GM21786 (cell line): ENCODE data around the gene KCNIP1.
"Not testable (repeated sequence)": the region's sequence is repeated elsewhere in the genome, so short reads cannot be mapped to it uniquely, and the experiment has no call there.

Experiments used
- ATAC-seq: cut with Tn5 transposase; IDR thresholded peaks from one replicate; pipeline ENCODE4 v1.9.1; 2021; ENCODE audit not compliant: unreplicated experiment

KCNIP1 gene

DNA sequence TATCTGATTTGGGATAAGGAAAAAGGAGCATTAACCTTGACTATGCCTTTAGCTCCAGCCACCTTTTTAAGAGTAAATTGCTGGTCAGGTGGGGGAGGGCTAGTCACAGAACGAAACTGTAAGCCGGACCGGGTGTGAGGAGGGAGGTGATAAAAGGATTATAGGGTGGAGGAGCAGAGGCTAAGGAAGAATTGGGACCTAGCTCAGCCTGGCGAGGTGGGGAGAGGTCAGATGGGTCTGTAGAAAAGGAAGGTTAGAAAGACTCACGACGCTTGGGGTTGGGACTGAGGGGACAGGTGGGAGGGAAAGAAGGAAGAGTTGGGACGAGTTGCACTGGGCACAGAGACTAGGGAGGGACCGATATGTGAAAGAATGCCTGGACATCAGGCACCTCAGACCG lies 262.0 kb downstream of the KCNIP1 start:
- not testable (repeated sequence) for ATAC-seq

DNA sequence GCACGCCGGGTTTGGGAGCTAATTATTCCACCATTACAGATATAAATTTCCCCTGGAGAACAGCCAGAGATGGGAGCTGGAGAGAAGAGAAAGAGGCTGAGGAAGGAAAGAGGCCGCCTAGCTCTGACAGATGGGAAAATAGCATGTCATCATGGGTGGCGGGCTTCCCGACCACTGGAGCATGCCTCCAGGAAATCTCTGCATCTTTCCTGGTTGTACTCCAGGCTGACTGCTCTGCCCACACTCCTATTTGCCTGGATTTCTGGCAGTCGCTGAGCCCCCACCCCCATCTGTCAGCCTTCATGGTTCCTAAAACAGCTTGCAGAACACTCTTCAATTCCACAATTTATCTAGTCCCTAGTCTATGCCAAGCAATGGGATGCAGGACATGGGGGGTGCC lies 265.4 kb downstream of the KCNIP1 start:
- ATAC-seq, result no peak

DNA sequence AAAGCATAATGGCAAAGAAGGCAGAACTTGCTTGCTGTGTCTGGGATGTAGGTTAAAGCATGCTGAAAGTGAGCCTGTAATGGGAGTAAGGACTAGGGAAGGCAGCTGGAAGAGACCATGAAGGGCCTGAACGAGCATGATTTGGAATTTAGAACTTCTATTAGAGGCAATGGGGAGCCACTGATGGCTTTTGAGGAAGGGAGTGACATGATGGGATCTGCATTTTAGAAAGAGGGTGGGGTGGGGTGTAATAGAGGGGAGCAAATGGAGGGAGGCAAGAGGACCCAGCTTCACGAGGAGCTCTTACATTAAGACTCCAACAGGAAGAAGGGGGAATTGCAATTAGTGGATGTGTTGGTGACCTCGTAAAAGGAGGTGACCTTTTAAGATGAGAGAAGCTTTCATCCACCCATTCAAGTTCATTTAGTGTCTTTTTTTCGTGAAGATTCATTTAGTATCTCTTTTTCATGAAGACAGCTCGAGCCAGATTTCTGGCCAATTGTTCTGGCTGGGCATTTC lies 266.1 kb downstream of the KCNIP1 start:
- ATAC-seq, result no peak

DNA sequence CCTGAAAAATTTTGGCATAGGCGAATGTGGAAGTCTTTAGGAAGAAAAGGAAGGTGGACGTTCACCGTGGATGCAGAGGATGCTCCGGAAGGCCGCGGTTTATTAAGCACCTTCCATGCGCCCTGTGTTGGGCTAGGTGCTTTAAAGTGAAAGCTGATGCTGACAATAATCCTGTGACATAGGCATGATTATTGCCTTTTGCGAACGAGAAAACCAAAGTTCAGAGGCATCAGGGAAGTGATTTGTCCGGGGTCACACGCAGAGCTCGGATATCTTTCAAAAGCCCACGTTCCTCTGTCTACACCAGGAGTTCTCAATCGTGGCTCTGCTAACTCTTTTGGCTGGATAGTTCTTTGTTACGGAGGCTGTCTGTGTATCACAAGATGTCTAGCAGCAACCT lies 267.7 kb downstream of the KCNIP1 start:
- ATAC-seq, result no peak

DNA sequence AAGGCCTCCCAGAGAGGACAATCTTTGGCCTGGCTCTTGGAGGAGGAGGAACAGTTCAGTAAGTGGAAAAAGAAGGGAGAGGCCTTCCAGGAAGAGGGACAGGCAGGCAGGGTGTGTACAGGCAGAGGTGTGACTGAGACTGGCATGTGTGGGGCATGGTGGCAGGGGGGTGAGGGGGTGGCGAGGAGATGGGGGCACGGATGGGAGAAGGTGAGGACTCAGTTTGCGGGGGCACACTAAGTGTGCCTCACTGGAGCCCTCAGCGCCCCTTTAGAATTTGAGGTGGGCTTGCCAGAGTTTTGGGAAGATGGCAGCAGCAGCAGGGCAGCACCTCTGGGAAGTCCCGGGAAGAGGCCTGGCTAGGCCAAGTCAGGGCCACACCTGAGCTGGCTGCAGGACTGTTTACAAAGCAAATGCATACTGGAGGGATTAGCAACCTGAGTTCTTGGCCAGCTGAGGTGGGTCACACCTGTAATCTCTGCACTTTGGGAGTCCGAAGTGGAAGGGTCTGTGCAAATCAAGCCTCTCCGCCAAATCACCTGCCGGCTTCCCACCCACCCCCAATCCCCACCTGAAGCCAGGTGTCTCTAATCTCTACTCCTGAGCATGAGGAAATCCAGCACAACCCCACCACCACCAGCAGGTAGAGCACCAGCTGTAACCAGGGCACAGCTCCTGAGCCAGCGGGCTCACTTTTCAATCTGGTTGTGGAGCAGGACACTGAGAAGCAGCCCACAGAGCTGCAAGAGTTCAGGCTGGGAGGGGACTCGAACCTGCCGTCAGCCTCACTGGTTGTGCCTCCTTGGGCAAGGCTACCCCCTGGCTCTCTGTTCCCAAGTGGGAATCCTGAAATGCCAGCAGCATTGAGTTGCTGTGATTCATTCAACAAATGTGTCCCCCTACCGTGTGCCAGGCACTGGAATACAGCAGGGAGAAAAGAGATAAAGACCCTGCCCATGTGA lies 269.5 kb downstream of the KCNIP1 start:
- no peak for ATAC-seq

DNA sequence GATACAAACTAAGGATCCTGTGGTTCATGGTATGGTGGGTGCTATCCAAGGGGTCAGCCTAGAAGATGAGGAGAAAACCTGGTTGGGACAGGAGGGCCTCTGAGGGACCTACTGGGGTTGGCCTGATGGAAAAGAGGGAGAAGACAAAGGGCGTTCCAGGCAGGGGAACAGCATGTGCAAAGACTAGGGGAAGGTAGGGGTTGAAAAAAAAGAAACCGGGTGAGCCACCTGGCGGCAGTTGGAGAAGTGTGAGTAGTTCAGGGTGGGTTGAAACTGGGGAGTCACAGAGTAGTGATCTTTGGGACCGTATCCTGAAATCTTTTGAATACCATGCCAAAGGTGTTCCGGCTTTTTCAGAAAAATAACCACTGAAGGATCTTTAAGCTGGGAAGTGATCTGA lies 271.0 kb downstream of the KCNIP1 start:
- ATAC-seq, result no peak

DNA sequence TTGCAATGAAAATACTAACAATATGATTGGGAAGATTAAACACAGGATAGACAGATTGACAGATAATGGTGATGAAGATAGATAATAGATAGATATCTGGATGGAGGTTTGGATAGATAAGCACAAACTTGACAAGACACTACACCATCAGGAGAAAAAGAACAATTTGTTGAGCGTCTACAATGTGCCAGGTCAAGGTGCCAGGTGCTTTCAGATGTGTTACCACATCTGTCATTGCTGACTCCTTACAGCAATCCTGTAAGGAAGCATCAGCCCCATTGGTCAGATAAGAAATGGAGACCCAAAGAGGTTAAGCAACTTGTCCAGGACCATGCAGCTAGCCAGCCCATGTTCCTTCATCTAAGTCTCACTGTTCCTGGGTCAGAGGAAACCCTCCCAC lies 278.1 kb downstream of the KCNIP1 start:
- no peak for ATAC-seq

DNA sequence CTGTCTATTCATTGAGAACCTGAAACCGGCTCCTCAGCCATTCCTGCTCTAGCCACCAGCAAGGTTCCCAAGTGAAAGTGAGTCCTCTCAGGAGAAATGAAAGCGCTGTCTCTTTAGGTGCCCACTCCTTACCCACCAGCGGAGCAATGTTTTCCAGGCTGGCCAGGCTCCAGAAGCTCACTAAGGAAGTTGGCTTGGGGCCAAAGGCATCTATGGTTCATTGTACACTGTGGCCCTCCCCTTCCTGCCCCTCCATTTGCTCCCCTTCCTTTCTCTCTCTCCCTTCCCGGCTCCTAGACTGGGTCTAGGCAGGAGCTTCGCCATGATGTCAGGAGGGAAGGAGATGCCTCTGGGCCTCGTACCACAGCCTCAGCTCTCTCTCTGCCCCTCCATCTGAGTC lies 278.6 kb downstream of the KCNIP1 start:
- ATAC-seq, result no peak

DNA sequence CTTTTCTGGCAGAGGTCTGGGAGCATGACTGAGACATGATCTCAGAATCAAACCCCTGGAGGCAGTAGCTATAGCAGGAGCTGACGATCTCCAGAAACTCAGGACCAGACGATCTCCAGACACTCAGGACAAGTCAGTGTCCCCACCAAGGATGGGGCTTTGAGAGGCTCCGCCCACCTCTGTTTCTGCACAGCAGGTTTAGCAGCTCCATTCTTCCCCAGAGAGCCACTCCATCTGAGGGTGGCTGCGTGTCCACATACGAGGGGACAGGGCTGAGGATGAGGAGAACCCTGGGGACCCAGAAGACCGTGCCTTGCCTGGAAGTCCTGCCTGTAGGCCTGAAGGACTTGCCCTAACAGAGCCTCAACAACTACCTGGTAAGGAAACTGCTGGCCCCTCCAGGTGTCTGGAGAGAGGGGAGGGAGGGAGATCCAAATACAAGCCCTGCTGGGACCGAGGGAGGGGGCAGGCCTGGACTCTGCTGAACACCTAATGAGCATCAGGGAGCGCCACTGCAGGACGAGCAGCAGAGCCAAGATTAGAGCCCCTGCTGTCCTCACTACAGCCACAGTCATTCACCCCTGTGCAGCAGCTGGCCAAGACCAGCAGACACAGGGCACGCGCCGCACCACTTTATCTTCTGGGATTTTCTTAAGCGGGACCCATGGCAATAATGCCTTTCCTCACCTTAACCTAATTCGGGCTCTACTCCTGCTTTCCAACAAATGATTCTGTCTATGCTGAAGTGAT lies 279.9 kb downstream of the KCNIP1 start, which contains the start of gene GABRP:
TSS of gene GABRP (plus strand) at position 228 of the 750 bp plus-strand sequence. CDS start 4,891 bp downstream, outside the sequence.
- no peak for ATAC-seq

DNA sequence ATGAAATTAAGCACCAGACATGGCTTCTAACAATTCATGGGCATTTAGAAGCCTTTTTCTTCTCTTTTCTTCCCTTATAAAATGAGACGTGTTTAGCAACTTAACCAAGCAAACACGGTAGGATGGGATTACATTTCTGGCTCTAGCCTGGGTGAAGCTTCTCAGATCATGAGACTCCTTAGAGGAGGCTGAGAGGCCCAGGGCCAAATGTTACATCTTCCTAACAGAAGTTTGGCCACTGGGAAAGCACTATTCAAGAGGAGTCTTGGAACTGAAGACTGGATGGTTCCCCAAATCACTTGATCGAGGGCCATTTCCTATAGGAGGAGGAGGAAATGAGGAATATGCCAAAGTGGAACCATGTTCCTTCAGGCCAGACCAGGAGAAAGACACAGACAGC lies 281.6 kb downstream of the KCNIP1 start:
- ATAC-seq, result no peak
